ENCODE data around the gene DNAJC11.

DNA sequence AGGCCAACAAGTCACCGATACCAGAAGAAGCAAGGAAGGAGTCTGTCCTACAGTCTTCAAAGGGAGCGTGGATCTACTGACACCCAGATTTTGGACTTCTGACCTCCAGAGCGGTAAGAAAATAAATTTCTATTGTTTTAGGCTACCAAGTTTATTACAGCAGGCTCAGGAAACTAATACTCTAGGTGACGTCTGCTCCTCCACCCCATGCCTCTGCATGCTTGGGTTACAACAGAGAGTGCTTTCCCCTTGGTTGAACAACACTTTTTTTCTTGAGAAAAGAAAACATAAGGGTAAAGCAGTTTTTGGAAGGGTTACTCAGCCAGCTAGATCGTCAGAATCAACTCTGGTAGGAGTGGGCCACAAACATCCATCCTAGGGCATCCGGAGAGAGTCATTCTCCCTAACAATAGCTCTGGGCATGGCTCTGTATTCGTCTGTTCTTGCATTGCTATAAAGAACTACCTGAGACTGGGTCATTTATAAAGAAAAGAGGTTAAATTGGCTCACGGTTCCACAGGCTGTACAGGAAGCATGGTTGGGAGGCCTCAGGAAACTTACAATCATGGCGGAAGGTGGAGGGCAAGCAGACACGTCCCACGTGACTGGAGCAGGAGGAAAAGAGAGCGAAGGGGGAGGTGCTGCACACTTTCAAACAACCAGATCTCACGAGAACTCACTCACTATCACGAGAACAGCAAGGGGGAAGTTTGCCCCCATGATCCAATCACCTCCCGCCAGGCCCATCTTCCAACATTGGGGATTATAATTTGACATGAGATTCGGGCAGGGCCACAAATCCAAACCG, 22.2 kb upstream of the DNAJC11 start:
- TF ChIP-seq PATZ1 (CRISPR knock-in tag; IDR thresholded peaks at IDR 0.05; ENCODE audit: borderline replicate concordance) (no peak), CREB5 (CRISPR knock-in tag; IDR thresholded peaks at IDR 0.05; ENCODE audit: low read depth) (no peak), BACH2 (CRISPR knock-in tag; IDR thresholded peaks at IDR 0.05; ENCODE audit: borderline replicate concordance) (no peak), RARB (CRISPR knock-in tag; IDR thresholded peaks at IDR 0.05) (no peak)
